Activated B cell treated with CpG ODN at 0.5 μM for 24 hours (primary cell): Measurements from ENCODE around the gene GMPPA. TPM values are rescaled to one million over a fixed set of nuclear protein-coding genes. Genes with fewer than 3 reads are reported as not detected.

Experiments used
- ATAC-seq: fragments of 200-7000 bp; cut with Tn5 transposase; one replicate; pipeline ENCODE4 v1.10.0; 2021; ENCODE audit warnings: low read depth, mild to moderate bottlenecking, moderate library complexity
- CTCF ChIA-PET: fragments of 350-600 bp; sonication (Branson Sonifier 250); formaldehyde crosslinking; loops from one replicate; lab custom pipeline; 2021; ENCODE audit warnings: antibody characterized with exemption; lab: Charles Lee
- POLR2A ChIA-PET: fragments of 350-600 bp; sonication (Branson Sonifier 250); formaldehyde crosslinking; loops from one replicate; lab custom pipeline; 2021; ENCODE audit warnings: antibody characterized with exemption; lab: Charles Lee
- DNase-seq: peaks from one replicate; pipeline ENCODE4 v3.0.0; 2022
- H3K27ac Mint-ChIP-seq: one replicate; pipeline ENCODE4 v1.8.0; 2020; ENCODE audit warnings: mixed read lengths
- H3K27me3 Mint-ChIP-seq: one replicate; pipeline ENCODE4 v1.8.0; 2021; ENCODE audit warnings: mixed read lengths
- H3K36me3 Mint-ChIP-seq: one replicate; pipeline ENCODE4 v1.8.0; 2021; ENCODE audit warnings: low read depth, mixed read lengths
- H3K4me1 Mint-ChIP-seq: one replicate; pipeline ENCODE4 v1.8.0; 2021; ENCODE audit warnings: mixed read lengths
- H3K4me3 Mint-ChIP-seq: one replicate; pipeline ENCODE4 v1.8.0; 2020; ENCODE audit warnings: mild to moderate bottlenecking, mixed read lengths
- H3K9me3 Mint-ChIP-seq: one replicate; pipeline ENCODE4 v1.8.0; 2020; ENCODE audit warnings: mixed read lengths
- intact Hi-C: fragments of 100-400 bp; cut with micrococcal nuclease; formaldehyde crosslinking; loops from one replicate; pipeline ENCODE4 v1.15.1; 2024
- total RNA-seq: library from RNA; stranded (reverse); gene quantifications from 2 replicates; pipeline ENCODE4 v1.2.3, GENCODE V29; 2022
- TF ChIP-seq, protein P1 (sequence below): fragments of 200-600 bp; IDR thresholded peaks from one replicate; pipeline ENCODE4 v1.8.0; 2022; ENCODE audit warnings: antibody characterized with exemption, mild to moderate bottlenecking

GMPPA gene
- total RNA-seq, 1 donor from 2014 or later = 33.0 TPM

DNA sequence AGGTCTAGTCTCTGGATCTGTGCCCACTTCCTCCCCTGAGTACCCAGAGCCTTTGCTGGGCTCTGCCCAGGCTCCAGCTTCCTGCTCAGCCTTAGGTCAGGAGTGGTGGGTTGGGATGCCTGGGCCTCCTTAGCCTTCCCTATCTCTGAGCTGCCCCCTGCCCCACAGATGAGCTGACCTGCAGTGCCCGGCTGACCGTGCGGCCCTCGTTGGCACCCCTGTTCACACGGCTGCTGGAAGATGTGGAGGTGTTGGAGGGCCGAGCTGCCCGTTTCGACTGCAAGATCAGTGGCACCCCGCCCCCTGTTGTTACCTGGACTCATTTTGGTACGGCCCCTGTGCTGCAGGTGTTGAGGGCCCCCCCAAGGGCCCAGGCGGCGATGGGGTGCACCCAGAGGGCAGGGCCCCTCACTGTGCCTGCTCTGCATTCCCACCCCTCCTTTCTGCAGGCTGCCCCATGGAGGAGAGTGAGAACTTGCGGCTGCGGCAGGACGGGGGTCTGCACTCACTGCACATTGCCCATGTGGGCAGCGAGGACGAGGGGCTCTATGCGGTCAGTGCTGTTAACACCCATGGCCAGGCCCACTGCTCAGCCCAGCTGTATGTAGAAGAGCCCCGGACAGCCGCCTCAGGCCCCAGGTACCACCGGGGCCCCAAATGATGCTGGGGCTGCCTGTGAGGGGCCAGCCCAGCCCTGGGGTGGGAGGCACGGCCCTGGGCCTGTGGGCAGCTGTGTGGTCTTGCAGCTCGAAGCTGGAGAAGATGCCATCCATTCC lies 30.1 kb upstream of the GMPPA start:
- Mint-ChIP-seq H3K9me3 (no peaks in the 10 kb centered on the region), H3K4me1 (no peaks in the 10 kb centered on the region), H3K27me3 (peaks cover 8% of the 10 kb centered on the region), H3K36me3 (no peaks in the 10 kb centered on the region), H3K27ac (no peak overlapping the region), H3K4me3 (no peak overlapping the region)
- CTCF ChIA-PET = no interaction called here
- DNase-seq (no peak), ATAC-seq (no peak)
- intact Hi-C loops = no loop called here
- TF ChIP-seq, protein P1, sequence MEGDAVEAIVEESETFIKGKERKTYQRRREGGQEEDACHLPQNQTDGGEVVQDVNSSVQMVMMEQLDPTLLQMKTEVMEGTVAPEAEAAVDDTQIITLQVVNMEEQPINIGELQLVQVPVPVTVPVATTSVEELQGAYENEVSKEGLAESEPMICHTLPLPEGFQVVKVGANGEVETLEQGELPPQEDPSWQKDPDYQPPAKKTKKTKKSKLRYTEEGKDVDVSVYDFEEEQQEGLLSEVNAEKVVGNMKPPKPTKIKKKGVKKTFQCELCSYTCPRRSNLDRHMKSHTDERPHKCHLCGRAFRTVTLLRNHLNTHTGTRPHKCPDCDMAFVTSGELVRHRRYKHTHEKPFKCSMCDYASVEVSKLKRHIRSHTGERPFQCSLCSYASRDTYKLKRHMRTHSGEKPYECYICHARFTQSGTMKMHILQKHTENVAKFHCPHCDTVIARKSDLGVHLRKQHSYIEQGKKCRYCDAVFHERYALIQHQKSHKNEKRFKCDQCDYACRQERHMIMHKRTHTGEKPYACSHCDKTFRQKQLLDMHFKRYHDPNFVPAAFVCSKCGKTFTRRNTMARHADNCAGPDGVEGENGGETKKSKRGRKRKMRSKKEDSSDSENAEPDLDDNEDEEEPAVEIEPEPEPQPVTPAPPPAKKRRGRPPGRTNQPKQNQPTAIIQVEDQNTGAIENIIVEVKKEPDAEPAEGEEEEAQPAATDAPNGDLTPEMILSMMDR = no peak
- POLR2A ChIA-PET = no interaction called here

DNA sequence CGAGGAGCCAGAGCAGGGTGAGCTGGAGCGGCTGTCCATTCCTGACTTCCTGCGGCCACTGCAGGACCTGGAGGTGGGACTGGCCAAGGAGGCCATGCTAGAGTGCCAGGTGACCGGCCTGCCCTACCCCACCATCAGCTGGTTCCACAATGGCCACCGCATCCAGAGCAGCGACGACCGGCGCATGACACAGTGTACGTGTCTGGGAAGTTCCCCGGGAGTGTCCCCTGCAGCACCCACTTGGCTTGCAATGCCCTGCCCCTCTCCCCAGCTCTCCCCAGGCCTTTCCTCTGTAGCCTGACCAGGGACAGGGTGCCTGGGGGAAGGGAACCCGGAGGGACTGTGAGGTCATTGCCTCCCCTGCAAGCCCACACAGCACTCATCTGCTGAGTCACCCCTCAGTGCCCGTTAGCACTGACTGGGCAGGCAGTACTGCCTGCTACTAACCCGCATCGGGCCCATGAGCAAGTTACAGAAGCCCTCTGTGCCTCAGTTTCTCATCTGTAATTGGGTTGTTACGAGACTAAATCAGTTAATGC lies 29.4 kb upstream of the GMPPA start:
- TF ChIP-seq, protein P1 = no peak
- CTCF ChIA-PET = no interaction called here
- Mint-ChIP-seq H3K27me3 (peaks cover 11% of the 10 kb centered on the region), H3K4me1 (no peaks in the 10 kb centered on the region), H3K27ac (no peak overlapping the region), H3K4me3 (no peak overlapping the region), H3K9me3 (no peaks in the 10 kb centered on the region), H3K36me3 (no peaks in the 10 kb centered on the region)
- DNase-seq (no peak), ATAC-seq (no peak)
- intact Hi-C loops = no loop called here
- POLR2A ChIA-PET = no interaction called here

DNA sequence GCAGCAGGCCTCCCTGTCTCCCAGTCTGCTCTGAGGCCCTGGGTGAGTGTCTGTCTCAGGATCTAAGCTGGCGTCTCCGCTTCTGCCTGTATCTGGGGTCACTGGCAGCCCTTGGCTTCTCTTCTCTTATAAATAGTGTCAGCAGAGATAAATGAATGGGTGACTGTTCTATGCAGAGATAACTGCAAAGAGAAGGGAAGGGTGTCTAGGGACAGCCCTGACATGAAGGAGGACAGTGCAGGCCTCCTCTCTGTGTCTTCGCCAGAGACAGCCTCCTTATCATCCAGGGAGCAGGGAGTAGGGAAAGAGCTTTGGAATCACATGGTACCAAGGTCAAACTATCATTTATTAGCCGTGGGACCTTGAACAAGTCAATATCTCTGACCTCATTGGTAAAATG lies 28.3 kb upstream of the GMPPA start:
- CTCF ChIA-PET = no interaction called here

DNA sequence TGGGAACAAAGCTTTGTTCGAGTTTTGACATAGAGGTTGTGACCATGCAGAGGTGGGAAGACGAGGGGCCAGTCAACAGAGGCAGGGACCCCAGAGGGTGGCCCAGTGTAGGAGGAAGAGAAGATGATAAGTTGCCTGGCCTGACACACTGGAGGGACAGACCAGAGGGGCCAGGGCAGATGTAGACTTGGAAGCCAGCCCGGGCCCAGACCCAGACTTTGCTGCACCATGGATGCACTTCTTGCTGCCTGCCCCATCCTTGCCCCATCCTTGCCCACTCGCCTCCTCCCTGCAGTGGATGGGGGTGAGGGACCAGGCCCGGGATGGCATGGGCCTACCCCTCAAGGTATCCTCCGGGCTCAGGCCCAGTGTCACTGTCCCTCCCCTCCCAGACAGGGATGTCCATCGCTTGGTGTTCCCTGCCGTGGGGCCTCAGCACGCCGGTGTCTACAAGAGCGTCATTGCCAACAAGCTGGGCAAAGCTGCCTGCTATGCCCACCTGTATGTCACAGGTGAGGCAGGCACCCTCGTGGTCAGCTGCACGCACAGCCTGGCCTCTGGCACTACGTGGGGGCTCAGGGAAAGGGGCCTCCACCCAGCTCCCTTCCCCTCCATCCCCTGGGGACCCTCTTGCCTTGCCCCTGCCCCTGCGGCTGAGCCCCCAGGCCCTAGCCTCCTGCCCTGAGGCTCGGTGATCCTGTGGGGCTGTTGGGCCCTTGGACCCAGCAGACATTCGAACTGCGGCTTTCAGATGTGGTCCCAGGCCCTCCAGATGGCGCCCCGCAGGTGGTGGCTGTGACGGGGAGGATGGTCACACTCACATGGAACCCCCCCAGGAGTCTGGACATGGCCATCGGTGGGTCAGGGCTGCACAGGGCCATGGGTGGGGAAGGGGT lies 27.0 kb upstream of the GMPPA start:
- intact Hi-C loops = no loop called here

More for the DNA sequence above, 28.3 kb upstream of the GMPPA start:
- intact Hi-C loops = no loop called here
- Mint-ChIP-seq H3K4me1 (no peaks in the 10 kb centered on the region), H3K27ac (no peak overlapping the region), H3K27me3 (peaks cover 14% of the 10 kb centered on the region), H3K36me3 (no peaks in the 10 kb centered on the region), H3K4me3 (no peak overlapping the region), H3K9me3 (no peaks in the 10 kb centered on the region)
- POLR2A ChIA-PET = no interaction called here
- TF ChIP-seq, protein P1 = no peak
- ATAC-seq = no peak
- DNase-seq = no peak

More for the DNA sequence above, 27.0 kb upstream of the GMPPA start:
- ATAC-seq (no peak), DNase-seq (no peak)
- Mint-ChIP-seq H3K36me3 (no peaks in the 10 kb centered on the region), H3K9me3 (no peaks in the 10 kb centered on the region), H3K4me3 (no peak overlapping the region), H3K27me3 (peaks cover 21% of the 10 kb centered on the region), H3K27ac (no peak overlapping the region), H3K4me1 (peaks cover 2% of the 10 kb centered on the region)
- ChIA-PET POLR2A (no interaction called here), CTCF (no interaction called here)
- TF ChIP-seq, protein P1 = no peak
